GM12872 (cell line): ENCODE data around the gene PLEKHA5.

ENCODE experiments used
- CTCF ChIP-seq: IDR thresholded peaks from 3 replicates; pipeline ENCODE4 v1.5.1; 2011; ENCODE audit warnings: low read depth, mild to moderate bottlenecking, low read length, moderate library complexity; ENCODE audit not compliant: insufficient read depth

PLEKHA5 gene

GRCh38 chr12:19214020-19214419 is 84.5 kb downstream of the PLEKHA5 start:
- no peak for TF ChIP-seq CTCF

DNA sequence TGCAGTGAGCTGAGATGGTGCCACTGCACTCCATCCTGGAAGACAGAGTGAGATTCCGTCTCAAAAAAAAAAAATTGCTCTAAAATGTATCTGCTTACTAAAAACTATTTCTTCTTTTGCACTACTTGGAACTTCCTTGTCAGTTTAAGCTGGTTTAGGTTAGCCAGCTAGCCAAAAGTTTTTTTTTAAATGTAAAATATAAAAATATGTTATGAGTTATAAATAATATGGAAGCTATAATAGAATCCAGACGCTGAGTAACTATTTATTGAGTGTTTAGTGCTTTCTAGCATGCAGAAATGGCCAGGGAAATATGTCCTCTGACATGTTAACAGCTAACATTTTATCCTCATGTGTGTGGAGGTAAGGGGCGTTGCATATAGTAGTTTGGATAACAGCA is 85.6 kb downstream of the PLEKHA5 start:
- no peak for TF ChIP-seq CTCF

GRCh38 chr12:19217446-19217845 is 87.9 kb downstream of the PLEKHA5 start:
- TF ChIP-seq CTCF: no peak

DNA sequence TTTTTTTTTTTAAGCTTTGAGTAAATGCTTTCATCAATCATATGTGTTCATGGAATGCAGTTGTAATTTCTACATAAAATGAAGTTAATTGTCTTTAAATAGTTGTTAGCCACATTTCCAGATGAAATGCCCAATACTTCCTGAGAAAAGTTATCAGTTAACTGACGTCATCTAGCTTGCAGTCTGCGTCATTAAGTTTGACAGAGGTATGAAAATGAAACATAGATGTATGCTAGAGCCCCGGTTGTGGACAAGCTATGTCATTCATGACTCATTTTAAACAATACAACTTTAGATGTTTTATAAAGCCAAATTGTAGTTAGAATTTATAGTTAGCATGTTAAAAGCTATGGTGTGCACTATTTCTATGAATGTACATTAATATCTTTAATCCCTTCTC is 90.7 kb downstream of the PLEKHA5 start:
- TF ChIP-seq CTCF: no peak

- no peak for TF ChIP-seq CTCF
Observed at GRCh38 chr12:19220852-19221466, 91.4 kb downstream of the PLEKHA5 start.

DNA sequence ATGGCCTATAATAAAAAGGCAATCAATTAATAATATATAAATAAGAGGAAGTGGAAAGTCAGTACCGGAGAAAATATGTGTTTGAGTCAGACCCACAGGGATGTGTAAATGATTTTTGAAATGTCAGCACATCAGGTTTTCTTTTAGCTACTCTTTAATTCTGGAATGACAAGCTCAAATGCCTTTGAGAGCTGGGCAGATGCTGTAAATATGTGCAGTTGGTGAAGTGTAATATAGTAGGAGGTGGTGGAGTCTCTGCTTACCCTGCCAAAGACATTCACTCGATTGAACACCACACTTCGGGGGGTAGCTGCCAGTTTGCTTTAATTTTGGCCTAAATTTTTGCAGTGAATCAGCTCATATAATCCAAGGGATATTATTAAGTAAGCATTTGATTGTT is 93.0 kb downstream of the PLEKHA5 start:
- no peak for TF ChIP-seq CTCF

DNA sequence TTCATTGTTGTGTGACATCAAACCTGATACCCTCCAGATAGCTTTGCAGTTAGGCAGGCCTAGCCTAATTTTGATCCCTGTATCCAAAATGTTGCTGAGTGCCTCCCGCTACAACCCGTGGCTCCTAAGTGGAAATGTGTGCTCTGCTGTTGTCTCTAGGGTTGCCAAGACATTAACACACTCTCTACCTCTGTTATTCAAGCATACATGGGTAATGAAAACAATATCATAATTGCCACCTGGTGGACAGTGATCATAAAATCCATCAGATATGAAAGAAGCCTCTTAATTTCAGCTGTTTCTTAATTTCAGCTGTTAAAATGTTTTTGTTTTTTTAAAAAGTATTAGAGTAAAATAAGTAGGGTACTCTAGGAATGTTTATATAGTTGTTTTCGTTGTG is 93.5 kb downstream of the PLEKHA5 start:
- TF ChIP-seq CTCF: no peak
